HG02588 (cell line): ENCODE results near the gene CACTIN.

Experiments
- ATAC-seq: cut with Tn5 transposase; IDR thresholded peaks from one replicate; pipeline ENCODE4 v1.9.1; 2021; ENCODE audit warnings: mild to moderate bottlenecking, moderate library complexity; ENCODE audit not compliant: unreplicated experiment

The CACTIN gene

DNA sequence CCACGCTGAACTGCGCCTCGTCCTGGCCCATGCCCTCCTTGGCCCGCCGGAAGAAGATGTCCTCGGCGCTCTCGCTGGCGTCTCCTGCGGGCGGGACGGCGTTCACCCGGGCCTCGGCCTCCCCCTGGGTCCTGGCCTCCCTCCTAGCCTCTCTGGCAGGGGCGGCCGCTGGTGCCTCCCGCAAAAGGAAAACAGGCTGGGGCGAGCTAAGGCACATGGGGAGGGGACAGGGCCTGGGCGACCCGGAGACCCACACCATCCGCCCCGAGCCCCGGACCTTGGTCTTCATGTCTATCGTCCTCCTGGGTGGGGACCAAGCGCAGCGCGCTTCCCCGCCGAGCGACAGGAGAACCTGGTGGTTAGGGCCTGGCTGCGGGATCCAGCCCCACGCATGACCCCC lies 14.3 kb downstream of the CACTIN start:
- ATAC-seq, result no peak

DNA sequence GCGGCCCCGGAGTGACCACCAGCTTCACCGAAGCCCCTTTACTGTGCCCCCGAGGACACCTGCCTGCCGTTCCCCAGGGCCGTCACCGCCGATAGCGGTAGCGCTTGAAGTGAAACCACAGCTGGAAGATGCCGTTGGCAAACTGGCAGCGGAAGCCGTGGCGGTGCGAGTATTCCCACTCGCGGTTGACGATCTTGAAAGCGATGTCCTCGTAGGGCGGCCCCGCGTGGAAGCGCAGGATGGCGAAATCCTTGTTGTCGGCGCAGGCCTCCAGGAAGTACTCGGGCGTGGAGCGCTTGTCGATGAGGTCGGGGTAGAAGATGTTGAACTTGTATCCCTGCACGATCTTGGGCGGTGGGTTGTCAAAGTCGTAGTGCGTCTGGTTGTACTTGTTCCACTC lies 14.7 kb downstream of the CACTIN start:
- no peak for ATAC-seq

- no peak for ATAC-seq
Observed at GRCh38 chr19:3610745-3611717, 15.6 kb downstream of the CACTIN start.

DNA sequence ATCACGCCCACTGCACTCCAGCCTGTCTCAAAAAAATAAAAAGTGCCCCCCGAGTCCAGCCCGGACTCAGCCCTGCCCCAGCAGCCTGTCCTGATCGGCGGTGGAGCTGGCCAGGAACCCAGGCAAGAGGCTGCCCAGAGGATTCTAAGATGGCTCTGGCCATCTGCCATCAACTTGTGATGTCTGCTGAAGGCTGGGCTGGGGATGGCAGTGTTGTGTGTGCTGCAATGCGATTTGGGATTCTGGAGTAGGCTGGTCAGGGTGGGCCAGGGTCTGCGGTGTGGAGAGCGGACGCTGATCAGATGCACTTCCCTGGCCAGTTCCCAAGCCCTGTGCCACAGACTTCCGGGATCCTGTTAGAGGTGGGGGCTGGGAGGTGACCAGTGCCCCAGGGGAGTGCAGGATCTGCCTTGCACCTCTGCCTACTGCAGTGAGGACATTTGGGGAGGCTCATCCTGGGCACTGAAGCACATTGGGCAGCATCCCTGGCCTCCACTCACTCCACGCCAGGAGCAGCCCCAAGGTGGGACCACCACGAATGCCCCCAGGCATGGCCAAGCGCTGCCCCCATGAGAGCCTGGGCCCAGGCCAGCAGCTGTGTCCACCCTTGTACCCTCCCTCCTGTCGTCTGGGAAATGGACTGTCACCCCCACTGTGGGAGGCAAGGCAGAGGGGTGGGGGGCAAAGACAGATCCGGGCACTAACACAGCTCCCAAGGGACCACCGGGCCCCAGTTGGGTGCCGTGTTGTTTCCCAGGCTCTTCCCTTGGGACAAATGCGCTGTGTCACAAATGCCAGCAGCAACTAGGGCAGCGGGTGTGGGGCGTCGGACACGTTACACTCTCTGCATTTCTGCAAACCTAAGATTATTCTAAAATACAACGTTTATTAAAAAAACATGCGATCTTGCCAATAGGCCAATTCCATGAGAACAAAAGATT lies 16.5 kb downstream of the CACTIN start:
- ATAC-seq, result no peak

DNA sequence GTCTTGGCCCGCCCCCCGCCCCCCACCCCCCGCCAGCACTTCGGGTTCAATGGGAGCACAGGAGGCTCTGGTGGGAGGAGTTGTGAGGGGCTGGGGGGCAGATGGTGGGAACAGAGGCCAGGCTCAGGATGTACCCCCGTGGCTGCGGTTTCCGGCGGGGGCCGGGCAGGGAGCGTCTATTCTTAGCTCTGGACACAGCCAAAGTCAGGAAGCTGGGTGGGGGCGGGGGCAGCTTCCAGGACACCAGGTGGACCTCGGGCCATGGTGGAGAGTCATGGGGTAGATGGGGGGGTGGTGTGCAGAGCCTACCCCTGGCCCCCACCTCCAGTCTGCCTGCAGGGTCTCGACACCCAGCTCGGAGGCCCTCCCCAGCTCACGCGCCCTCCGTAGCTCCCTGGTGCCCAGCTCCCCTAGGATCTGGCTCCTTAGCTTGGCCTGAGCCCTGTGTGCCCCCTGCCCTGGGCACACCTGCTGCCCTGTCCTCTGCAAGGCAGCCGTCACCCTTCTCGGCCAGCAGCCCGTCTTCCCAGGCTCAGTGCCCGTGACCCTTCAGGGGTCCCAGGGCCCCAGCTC lies 17.8 kb downstream of the CACTIN start:
- no peak for ATAC-seq

DNA sequence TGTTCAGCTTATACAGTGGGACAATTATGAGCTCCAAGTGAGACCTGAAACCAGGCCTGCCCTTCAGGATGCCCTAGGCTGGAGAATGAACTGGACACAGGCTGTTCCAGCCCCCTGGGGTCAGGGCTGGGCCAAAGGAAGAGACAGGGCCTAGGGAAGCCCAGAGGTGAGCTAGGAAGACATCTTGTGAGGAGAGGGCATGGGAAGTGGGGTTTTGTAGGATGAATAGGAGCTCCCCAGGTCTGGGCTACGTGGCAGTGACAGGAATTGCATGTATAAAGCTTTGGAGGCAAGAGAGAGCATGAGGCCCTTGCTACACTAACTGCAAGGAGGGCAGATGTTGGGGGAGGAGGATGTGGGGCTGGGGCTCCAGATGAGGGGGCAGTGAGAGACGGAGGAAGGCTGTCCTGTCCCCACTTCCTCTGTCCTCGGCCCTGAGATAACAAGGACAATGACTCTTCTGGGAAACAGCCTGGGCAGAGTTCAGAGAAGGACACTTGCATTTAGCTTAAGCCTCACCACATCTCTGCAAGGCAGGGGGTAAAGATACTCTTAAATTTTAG lies 18.4 kb downstream of the CACTIN start:
- no peak for ATAC-seq

GRCh38 chr19:3607303-3608078 lies 19.1 kb downstream of the CACTIN start:
- ATAC-seq, result no peak

- ATAC-seq, result no peak
Observed at GRCh38 chr19:3606690-3607289, 19.8 kb downstream of the CACTIN start, which contains the start of gene TBXA2R. TBXA2R (minus strand) TSS chr19:3606875; CDS start chr19:3600634, 6,241 bp downstream.

GRCh38 chr19:3606174-3606689 lies 20.4 kb downstream of the CACTIN start:
- ATAC-seq, result no peak

GRCh38 chr19:3605770-3606169 lies 20.8 kb downstream of the CACTIN start:
- ATAC-seq, result no peak

GRCh38 chr19:3605361-3605760 lies 21.2 kb downstream of the CACTIN start:
- no peak for ATAC-seq

DNA sequence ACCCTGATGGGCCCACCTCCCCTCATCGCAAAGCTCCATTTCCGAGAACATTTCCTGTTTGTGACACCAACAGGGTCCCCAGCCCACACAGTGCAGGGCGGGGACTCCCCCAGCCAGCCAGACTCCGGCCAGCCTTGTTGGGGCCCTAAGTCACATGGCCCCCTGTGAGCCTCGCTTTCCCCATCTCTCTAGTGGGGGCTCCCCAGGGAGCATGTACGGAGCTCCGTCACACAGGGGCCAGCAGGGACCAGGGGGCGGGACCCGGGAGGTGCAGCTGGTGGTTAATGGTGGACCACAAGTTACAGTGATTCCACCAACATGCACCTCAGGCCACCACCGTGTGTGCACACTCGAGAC lies 21.6 kb downstream of the CACTIN start:
- no peak for ATAC-seq

DNA sequence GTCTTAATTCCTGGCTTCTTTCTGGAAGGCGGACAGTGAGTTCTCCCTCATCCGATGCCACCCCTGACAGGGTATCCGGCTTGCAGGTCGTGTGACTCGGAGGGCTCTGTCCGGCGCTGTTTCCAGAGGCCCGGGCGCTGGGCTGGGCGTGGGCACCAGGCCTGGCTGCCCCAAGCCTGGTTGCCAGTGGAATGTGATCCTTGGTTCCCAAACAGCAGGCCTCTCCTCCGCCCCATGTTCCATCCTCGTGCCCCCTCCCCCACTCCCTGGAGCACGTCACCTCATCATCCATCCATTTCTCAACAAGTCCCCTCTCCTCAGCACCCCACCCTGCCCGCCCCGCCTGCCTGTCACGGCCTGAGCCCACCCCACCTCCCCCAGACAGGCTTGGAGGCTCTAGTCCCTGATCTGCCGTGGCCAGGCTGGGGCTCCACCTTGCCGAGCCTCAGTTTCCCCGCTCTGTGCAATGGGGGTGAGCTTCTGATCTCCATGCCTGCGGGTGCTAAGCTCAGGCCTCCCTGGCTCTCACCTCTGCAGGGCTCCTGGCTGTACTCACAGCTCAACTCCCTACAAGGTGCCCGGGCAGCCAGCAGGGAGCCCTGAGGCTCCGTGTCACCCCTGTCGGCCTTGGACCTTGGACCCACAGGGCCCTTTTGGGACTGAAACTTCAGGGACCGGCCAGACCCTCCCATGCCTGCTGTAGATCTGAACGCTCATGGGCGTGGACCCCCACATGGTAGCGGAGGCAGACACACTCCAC lies 22.2 kb downstream of the CACTIN start:
- ATAC-seq, result no peak

DNA sequence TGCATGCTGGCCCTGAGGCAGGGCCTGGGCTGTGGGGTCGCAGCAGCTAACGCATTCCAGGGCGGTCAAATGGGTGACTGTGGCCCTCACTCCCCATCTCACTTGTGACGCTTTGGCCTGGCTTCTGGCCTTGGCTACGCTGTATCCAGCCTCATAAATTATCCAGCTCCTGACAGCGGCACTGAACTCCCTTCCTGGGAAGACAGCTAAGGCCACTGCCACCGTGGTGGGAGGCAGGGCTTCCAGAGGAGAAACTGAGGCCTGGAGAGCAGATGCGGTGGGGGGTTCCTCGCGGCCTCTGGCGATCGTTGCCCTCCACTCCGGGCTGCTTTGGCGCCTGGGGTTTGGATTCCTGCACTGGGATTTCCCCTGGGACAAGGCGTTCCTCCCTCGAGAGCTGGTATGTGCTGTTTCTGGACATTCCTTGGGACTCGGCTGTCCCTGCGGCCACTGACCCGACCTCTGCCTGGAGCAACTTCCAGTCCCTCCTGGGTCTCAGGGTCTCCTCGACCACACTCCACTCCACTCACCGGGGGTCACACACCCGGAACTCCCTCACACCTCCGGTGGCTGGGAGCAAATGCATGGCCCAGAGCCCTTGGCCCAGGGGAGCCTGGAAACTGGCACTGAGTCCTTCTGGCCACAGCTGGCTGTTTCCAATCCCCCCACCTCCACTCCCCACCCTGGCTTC lies 23.3 kb downstream of the CACTIN start:
- ATAC-seq, result no peak

DNA sequence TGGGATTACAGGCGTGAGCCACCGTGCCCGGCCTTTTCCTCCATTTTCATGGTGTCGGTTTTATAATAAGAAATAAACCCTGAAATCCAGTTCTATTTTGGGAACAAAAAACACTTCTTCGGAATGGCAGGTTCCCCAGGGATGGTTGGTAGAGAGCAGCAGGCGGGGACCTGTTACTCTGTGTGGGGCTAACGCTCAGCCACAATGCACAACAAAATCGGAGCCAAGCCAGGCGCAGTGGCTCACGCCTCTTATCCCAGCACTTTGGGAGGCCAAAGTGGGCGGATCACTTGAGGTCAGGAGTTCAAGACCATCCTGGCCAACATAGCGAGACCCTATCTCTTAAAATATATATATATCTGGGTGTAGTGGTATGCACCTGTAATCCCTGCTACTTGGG lies 25.6 kb downstream of the CACTIN start:
- ATAC-seq, result no peak

GRCh38 chr19:3599776-3600187 lies 26.8 kb downstream of the CACTIN start:
- ATAC-seq, result no peak

GRCh38 chr19:3595521-3596061 lies 31.0 kb downstream of the CACTIN start:
- no peak for ATAC-seq

- ATAC-seq, result no peak
Observed at GRCh38 chr19:3593156-3593555, 33.4 kb downstream of the CACTIN start.
